Activated CD8-positive, alpha-beta memory T cell treated with anti-CD3 and anti-CD28 coated beads, Interleukin-2, amount 50 U/mL, for 4 hours (primary cell): ENCODE results near the gene PITPNM2.

Experiments used
- DNase-seq: peaks from one replicate; pipeline ENCODE4 v3.0.0-alpha.2; 2020

The PITPNM2 gene

DNA sequence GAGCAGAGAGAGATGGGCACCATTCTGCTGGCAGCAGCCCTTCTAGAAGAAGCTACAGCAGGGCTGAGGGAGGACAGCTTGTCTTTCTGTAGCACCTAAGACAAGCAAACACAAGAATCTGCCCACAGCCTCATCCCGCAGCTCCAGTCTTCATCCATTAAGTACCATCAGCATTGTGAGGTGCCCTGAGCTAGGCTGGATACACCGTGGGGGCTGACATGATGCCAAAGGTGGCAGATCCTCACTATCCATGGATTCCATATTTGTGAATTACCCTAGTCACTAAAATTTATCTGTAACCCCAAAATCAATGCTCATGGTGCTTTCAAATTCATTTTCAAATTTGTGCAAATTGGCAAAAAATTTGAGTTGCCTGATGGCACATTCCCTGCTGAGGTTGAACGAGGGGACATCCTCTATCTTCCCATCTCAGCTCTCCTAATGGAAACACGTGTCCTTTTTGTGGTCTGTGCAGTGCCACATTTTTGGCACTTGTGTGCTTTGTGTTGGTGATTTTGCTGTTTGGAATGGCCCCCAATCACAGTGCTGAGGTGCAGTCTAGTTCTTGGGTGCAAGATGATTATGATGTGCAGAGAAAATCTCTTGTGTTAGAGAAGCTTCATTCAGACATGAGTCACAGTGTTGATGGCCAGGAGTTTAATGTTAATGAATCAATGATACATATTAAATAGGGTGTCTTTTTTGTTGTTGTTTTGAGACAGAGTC lies 7.0 kb downstream of the PITPNM2 start:
- DNase-seq = no peak

DNA sequence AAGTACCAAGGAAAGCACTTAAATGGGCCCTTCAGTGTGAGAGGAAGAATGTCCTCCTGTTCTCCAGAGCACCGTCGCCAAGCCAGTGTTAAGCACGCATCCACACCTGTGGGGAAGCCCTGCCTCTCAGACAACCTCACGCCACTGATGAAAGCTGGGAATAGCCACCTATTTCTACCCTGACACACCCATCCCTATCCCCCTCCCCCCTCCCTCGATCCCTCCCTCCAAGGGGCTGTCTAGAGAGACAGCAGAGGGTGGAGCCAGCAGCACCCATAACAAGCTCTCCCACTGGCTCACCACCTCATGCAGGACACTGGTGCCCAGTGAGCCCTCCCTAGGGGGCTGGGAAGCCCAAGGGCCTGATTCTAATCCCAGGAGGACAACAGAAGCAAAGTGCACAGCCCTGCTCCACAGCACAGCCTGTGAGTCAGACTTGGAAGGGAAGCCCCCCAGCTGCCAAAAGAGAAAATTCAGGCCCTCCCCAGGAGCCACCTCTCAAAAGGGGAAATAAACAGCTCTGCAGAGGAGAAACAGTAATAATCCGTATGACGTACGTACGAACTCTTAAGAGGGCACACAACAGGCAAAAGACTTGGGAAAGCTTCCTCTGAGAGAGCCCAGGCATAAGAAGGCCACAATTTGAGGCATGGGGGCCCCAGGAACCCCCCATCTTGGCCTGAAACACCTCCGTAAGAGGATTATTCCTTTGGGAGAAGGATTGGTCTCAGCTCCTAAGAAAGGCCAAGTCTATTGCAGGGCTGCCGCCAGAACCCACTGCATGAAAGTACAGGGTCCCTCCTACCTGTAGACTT lies 7.8 kb downstream of the PITPNM2 start:
- DNase-seq = no peak

DNA sequence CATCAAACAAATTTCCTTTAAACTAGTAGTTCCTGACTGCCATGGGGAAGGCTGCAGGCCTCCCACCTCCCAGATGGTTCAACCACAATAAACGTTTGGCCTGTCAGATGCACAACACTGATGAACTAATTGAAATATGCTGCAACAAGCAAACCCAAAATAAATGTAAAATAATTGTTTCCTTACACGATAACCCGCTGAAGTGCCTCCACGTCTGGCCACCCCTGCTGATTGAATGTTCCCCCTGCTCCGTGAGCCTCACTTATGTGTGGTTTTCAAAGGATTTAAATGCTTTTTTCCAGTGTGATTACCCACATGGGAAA lies 8.4 kb downstream of the PITPNM2 start:
- DNase-seq = no peak

DNA sequence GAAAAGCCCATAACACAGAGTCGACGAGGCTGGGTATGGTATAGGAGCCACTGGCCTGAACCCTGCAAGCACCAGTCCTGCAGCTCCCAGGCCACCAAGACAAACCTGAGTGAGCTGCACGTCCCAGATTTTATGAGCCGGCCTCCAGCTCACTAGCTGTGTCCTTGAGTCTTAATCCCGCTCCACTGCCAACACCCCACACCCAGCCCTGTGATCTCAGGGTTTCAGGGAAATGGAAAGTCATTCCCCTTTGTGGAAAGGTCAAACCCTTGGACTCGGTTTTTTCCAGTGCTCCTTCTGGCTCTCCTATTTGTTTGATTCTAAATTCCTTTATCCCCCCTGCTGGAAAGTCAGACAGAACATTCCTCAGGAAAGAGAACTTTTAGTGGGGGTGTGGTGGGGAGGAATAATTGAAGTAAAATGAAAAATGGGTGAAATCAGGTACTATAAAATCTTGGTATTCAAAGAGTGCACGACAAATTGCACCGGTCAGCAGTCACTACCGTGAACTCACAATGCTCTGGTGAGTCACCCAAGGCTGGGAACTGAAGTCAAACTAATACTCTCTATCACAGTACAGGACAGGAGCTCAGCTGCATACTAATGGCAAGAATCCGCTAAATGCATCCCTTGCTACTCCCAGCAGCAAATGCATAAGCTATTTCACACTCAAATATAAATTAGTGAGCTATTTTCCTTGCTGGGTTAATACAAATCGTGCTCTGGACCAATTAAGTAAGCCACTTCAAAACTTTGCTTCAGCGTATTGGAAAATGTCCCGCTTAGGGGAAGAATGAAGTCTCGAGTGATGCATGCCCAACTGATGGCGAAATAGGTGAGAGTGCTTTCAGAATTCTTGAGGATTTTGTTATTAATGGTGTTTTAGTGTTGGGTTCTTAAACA lies 9.0 kb downstream of the PITPNM2 start:
- no peak for DNase-seq

DNA sequence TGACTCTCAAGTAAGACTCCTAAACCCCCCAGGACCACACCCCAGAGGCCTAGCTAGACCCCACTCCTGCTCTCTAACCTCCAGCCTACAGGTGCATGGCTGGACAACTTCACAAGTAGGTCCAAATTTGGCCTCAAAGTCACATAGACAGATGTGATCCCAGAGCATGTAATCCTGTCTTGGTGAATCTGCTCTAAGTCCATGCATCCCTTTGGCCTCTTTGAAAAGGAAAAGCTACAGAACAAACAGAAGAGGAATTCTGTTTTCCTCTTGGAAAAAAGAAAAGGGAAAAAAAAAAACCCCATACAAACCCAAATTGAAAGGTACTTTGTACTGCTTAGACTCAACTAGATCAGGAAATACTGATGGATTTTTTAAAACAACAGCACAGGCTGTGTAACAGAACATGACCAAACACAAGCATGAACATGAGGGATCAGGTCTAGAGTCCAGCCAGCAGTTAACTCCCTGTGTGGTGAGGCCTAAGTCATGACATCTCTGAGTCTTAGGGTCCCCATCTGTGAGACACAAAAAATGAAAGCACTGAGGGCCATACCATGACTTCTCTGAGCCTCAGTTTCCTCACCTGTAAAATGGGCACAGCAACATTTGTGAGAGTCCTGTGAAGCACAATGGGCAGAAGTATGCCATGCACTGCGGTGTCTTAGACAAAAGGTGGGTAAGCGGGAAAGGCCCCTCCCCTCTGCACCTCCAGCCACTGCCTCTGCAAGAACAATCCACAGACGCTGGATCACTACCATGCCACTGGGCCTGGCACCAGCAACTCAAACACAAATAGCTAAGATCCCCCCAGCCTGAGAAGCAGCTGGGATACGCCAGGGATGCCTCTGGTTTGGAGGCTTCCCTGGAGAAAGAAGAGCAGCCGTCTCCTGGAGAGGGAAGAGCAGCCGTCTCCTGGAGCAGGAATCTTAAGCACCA lies 9.9 kb downstream of the PITPNM2 start:
- DNase-seq = no peak

DNA sequence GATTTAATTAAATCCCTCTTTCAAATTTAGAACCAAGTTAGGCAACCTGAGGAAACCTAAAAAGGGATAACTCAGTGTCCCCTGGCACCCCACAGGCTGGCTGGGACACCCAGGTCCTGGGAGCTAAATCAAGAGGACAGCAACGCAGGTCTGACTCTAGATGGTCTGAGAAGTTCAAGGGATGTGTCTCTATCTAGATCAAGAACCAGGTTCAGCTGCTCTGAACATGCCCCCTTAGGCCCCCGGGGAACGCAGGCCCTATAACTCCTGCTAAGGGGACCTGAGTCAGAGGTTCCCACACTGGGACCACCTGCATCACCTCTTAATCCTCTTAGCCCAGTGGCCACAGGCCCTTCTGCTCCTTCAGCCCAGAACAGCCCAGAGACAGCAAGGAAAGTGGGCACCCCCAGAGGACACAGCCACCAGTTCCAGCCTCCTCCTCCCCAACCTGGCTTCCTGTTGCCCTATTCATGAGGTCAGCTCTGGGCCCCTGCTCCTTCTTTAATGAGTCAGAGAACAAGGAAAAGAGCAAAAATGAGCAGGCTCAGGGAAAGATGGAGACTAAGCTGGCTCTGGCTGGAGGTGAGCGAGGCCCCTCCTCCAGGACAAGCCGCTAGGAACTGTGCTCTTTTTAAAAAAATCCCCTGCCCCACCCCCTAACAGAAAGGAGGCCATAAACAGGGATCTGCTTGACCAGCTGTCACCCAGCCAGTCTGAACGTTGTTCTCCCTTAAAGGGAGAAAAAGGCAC lies 10.8 kb downstream of the PITPNM2 start:
- no peak for DNase-seq

DNA sequence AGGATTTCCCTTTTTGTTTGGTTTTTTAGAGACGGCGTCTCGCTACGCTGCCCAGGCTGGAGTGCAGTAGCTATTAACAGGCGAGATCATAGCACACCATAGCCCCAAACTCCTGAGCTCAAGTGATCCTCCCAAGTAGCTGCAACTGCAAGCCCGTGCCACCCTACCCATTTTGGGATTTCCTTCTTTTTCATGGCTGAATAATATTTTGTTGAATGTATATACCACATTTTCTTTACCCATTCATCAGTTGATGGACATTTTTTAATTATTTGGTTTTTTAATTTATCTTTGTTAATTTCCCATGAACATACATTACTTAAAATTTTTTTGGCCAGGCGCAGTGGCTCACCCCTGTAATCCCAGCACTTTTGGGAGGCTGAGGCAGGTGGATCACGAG lies 15.2 kb downstream of the PITPNM2 start:
- no peak for DNase-seq

DNA sequence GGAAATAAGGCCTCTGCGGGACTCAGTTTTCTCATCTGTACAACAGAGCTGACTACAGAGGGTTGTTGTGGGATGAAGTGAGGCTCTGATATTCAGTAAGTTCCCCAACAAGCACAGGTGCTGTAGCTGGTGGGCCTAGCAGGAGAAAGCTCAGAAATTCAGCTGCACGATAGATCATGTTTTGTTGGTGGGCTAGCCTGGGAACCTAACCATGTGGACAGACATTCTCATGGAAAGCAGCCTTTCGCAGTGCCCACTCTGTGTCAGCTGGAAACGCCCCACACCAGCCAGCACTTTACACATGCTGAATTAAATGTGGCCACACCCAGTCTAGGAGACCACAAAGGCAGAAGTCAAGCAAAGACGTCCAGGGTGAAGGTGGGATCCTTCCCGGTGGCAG lies 16.1 kb downstream of the PITPNM2 start:
- DNase-seq = no peak

DNA sequence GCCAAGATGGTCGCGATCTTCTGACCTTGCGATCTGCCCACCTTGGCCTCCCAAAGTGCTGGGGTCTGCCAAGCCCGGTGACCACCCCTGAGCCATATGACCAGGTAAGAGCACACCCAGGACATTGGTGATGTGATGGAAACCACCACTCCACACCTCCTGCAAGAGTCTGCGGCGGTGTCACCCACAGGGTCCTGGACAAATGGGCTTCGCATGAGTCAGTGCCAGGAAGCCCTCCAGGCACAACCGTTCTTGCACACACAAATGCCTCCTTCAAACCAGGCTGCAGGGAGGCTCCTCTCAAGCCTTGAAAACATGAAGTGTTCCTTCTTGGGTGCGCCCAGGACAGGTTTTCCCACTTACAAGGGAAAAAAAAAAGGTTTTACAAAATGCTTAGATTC lies 16.6 kb downstream of the PITPNM2 start:
- DNase-seq = no peak

DNA sequence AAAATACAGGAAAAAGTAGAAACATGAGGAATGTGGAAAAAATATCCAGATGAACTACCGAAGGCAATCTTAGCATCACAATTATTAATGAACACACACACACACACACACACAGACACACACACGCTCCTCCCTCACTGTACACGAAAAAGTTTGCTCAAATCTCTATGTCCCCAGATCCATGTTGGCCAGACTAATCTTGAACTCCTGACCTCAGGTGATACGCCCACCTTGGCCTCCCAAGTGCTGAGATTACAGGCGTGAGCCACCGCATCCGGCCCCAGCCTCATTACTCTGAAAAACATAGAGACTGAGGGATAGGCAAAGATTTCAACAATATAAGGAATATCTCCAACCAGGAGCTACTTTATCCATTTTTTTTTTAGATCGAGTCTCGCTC lies 17.2 kb downstream of the PITPNM2 start:
- DNase-seq = no peak

DNA sequence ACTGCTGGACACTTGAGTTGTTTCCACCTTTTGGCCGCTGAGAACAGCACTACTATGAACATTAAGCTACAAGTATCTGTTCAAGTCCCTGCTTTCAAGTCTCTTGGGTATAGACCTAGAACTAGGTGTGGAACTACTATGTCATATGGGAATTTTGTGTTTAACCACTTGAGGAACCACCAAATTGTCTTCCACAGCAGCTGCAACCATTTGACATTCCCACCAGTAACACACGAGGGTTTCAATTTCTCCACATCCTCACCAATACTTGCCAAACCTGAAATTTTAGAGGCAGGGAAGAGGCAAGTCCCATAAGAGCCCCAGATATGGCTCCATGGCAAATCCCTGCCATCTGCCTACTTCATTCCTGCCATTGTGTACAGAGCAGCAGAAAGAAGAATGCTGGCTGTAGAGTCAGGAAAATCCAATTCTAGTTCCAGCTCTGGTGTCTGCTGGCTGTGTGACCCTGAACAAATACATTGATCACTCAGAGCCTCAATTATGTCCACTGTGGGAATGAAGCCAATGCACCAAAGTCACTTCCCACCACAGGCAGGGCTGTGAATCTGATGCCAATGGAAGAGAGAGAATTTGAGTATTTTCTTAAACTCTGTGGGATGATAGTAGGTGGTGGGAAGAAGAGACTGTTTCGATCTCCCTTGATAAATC lies 17.8 kb downstream of the PITPNM2 start:
- DNase-seq = no peak

DNA sequence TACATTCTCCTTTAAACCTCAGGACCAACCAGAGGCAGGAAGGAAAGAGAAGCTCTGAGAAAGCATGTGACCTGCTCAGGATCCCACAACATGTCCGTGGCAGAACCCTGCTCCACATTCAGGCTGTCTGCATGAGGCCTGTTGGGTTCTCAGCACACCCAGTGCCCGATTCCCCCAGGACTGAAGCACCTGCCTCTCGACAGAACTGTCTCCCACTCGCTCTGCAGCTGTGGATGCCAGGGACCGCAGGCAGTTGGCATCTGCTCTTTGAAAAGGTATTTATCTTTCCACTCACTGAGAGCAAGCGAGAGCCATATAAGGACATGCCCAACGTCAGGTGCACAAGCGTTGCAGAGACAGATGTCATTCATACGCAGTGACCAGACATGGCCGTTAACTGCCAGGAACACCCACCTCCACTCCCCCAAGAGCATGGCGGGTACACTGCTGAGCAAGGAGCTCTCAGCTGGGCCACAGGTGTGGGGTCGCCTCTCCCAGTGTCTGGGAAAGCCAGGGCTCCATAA lies 18.9 kb downstream of the PITPNM2 start:
- no peak for DNase-seq

DNA sequence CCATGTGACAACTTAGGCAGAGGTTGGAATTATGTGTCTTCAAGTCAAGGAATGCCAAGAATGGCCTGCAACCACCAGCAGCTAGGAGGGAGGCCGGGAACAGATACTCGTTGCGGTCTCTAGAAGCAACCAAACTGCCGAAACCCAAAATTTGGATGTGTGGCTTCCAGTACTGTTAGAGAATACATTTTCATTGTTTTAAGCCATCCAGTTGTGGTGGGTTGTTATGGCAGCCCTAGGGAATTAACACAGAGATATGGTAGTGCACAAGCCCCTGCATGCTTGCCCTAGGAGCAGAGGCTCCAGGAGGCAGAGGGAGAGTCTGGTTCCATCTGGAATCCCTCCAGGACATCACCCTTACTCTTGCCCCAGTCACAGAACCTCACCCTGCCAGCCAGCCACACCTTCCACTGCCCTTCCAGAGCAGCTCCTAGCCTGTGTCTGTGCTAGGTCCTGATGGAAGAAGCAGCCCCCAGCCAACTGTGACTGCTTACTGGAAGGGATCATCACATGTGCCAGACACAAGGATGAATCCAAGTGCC lies 19.5 kb downstream of the PITPNM2 start:
- no peak for DNase-seq

DNA sequence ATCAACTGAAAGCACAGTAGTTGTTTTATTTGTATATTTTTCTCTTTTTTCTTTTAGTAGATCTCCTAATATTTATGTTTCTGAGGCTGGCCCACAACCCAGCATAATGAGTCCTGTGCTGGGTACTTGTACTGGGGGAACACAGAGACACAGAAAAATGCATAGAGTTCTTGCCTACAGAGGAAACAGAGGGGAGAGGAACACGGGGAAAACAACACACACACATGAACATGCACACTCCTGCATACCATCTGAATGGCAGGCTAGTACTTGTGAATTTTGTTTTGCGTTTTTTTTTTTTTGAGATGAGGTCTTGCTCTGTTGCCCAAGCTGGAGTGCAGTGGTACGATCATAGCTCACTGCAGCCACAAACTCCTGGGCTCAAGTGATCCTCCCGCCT lies 21.3 kb downstream of the PITPNM2 start:
- no peak for DNase-seq

DNA sequence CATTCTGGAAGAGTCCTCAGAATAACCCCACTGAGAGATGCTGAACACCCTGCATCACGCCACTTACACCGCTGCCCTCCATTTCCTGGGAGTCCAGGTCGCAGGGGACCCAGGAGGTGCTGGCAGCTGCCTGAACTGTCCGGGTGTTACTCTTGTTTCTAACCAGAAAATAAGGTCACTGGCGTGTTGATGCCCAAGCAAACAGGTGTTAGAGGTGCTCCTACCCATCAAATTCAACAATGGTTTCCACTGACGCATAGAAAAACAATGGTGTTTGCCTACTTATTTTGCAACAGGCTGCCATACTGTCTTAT lies 23.8 kb downstream of the PITPNM2 start:
- DNase-seq = no peak

DNA sequence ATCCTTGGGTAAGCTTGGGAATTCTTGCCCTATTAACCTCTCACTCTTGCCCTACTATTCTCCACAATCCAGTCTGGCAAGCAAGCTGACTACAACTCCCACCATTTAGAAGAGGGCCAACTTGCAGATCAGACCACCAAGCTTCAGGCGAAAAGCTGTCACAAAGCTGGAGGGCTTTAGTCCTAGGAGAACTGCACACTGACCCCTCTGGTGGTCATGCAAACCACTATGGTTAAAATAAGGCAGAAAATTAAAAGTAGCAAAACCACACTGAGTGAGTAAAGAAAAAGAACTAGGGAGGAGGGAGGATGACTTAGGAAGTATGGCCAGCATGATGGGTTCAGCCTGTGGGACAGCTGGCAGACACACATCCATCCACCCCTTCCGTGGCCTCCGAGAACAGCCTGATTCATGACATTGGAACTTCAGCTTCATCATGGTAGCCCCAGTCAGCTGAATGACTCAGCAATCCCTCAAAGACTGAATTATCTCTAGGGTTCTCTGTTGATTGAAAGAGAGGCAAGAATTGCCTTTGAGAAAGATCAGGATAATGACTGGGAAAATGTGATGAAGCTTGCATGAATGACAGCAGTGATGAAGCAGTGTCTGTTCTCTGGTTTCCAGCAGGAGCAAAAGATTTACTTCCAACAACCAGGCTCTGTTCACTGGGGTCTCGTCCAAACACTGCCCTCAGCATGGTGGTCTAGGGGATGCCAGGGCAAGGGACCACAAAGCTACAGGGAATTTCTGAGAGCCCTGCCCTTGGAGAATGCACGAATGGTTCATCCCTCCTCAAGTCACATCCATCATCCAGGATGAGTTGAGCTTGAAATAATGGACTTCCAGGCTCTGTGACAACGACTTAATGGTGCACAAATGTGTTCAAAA lies 24.4 kb downstream of the PITPNM2 start:
- DNase-seq = no peak

DNA sequence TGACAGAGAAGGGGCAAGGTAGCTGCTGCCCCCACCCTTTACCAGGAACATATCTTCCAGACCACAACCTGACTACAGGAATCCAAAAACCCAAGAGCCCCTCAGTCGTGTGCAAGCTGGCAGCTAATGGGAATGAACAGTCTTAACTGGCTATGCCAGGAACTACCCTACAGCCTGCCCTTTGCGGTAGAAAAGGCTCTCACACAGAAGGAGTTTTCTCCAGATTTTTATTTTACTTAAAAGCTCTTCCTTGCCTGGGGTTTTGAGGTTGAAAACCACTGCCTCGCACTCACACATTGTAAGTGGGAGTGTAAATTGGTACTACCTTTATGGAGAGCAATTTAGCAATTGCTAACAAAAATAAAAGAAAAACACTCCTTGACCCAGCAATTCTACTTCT lies 28.3 kb downstream of the PITPNM2 start:
- no peak for DNase-seq

DNA sequence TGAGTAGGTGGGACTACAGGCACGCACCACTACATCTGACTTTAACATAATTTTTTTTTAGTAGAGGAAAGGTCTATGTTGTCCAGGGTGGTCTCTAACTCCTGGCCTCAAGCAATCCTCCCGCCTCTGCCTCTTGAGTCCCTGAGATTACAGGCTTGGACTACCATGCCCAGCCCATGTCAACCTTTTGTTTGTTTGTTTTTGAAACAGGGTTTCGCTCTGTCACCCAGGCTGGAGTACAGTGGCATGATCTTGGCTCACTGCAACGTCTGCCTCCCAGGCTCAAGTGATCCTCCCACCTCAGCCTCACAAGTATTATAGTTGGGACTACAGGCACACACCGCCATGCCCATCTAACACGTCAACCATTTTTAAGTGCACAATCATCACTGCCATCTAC lies 29.2 kb downstream of the PITPNM2 start:
- DNase-seq = no peak

DNA sequence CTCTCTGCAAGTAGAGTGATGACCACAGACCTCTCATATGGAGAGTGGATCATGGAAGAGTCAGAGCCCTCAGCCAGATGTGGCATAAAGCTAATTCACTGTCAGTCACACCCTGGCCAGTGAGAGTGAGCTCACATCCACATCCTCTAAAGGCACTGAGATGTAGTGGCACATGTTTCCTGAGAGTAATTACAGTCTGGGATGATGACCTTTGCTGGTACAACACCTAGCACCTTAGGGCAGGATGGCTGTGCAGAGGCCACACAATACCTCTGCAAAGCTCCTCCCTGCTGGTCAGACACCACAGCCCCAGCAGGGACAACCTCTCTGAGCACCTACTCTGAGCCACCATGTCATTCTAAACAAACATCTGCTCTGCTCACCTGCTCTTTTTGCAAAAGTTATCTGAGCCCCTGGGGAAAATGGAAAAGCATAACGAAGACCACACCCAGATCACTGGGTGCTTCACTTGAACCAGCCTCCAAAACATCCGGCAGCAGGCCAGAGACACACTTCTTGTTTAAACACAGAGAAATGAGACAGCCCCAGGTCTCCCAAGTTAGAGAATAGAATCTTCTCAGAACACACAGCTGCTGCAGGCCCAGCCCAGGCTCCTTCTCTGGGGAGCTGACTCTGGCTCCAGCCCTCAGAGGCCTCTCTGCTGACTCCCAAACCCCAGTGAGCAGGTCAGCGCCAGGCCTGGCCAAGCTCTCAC lies 30.3 kb downstream of the PITPNM2 start:
- DNase-seq = no peak
